Measurements from ENCODE around the gene SEMA5A. TPM values are rescaled to one million over a fixed set of nuclear protein-coding genes. Genes with fewer than 3 reads are reported as not detected.

SEMA5A gene
- polyA plus RNA-seq, 3 donors, result not detected

GRCh38 chr5:9015937-9016270 is 530.0 kb downstream of the SEMA5A start:
- H3K27ac ChIP-seq (ENCODE audit: low read depth in 1 of 2, low read length in 2 of 2), result no peak overlapping the region
- TF ChIP-seq, protein P1, sequence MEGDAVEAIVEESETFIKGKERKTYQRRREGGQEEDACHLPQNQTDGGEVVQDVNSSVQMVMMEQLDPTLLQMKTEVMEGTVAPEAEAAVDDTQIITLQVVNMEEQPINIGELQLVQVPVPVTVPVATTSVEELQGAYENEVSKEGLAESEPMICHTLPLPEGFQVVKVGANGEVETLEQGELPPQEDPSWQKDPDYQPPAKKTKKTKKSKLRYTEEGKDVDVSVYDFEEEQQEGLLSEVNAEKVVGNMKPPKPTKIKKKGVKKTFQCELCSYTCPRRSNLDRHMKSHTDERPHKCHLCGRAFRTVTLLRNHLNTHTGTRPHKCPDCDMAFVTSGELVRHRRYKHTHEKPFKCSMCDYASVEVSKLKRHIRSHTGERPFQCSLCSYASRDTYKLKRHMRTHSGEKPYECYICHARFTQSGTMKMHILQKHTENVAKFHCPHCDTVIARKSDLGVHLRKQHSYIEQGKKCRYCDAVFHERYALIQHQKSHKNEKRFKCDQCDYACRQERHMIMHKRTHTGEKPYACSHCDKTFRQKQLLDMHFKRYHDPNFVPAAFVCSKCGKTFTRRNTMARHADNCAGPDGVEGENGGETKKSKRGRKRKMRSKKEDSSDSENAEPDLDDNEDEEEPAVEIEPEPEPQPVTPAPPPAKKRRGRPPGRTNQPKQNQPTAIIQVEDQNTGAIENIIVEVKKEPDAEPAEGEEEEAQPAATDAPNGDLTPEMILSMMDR (IDR thresholded peaks at IDR 0.05), result no peak

GRCh38 chr5:9015260-9015936 is 530.5 kb downstream of the SEMA5A start:
- H3K9me3 ChIP-seq (replicated peaks in 1 of 2; ENCODE audit: control insufficient read depth in 1 of 2, insufficient read depth in 1 of 2, low read length in 2 of 2), result peaks cover 0 to 3% of the 10 kb centered on the region in 2 donors
- no peaks in the 10 kb centered on the region for H3K27me3 ChIP-seq (ENCODE audit: control insufficient read depth in 2 of 2, insufficient read depth in 2 of 2, low read length in 2 of 2)
- H3K27me3 Mint-ChIP-seq (ENCODE audit: low read depth in 3 of 3), result no peaks in the 10 kb centered on the region
- no peak for DNase-seq
- no peaks in the 10 kb centered on the region for H3K36me3 ChIP-seq (replicated peaks in 1 of 2; ENCODE audit: control insufficient read depth in 1 of 2, insufficient read depth in 2 of 2, low read length in 2 of 2)
- TF ChIP-seq, protein P1 (IDR thresholded peaks at IDR 0.05), result no peak
- no peaks in the 10 kb centered on the region for H3K36me3 Mint-ChIP-seq
- H3K4me3 Mint-ChIP-seq, result peak overlapping the region in 1 of 2 donors; percentile 10
- no peak overlapping the region for H3K4me2 ChIP-seq (replicated peaks; ENCODE audit: extremely low read depth, low read length, poor library complexity, severe bottlenecking)
- no peak overlapping the region for H3K9ac ChIP-seq (ENCODE audit: insufficient read depth, low read length, poor library complexity, severe bottlenecking)
- no peaks in the 10 kb centered on the region for H4K20me1 ChIP-seq (ENCODE audit: insufficient read depth, low read length)
- no peak overlapping the region for H2AFZ ChIP-seq (ENCODE audit: insufficient read depth, low read depth, low read length, poor library complexity, severe bottlenecking)
- H3K4me3 ChIP-seq (replicated peaks in 1 of 3; ENCODE audit: low read depth in 2 of 3, low read length in 3 of 3), result no peak overlapping the region
- peaks cover 0 to 11% (median 4%) of the 10 kb centered on the region in 7 donors for H3K9me3 Mint-ChIP-seq
- WGBS (ENCODE audit: insufficient coverage), result no CpG with 5 or more reads among the region's 5 CpGs
- no peaks in the 10 kb centered on the region for H3K79me2 ChIP-seq (ENCODE audit: insufficient read depth, low read length)
- no peaks in the 10 kb centered on the region for H3K4me1 ChIP-seq (ENCODE audit: control insufficient read depth in 1 of 2, insufficient read depth in 2 of 2, low read length in 2 of 2)
- no peak overlapping the region for H3K27ac ChIP-seq (ENCODE audit: low read depth in 1 of 2, low read length in 2 of 2)
- peaks cover 7% of the 10 kb centered on the region for H3K4me1 Mint-ChIP-seq
- intact Hi-C loops (cut with micrococcal nuclease), result no loop called here
- H3K27ac Mint-ChIP-seq, result no peak overlapping the region

More at GRCh38 chr5:9015937-9016270, 530.0 kb downstream of the SEMA5A start:
- Histone ChIP-seq H3K27me3 (ENCODE audit: control insufficient read depth in 2 of 2, insufficient read depth in 2 of 2, low read length in 2 of 2) (no peaks in the 10 kb centered on the region), H3K4me1 (ENCODE audit: control insufficient read depth in 1 of 2, insufficient read depth in 2 of 2, low read length in 2 of 2) (no peaks in the 10 kb centered on the region), H3K9me3 (replicated peaks in 1 of 2; ENCODE audit: control insufficient read depth in 1 of 2, insufficient read depth in 1 of 2, low read length in 2 of 2) (peaks cover 0 to 1% of the 10 kb centered on the region in 2 donors), H3K79me2 (ENCODE audit: insufficient read depth, low read length) (no peaks in the 10 kb centered on the region), H4K20me1 (ENCODE audit: insufficient read depth, low read length) (no peaks in the 10 kb centered on the region), H2AFZ (ENCODE audit: insufficient read depth, low read depth, low read length, poor library complexity, severe bottlenecking) (no peak overlapping the region), H3K36me3 (replicated peaks in 1 of 2; ENCODE audit: control insufficient read depth in 1 of 2, insufficient read depth in 2 of 2, low read length in 2 of 2) (no peaks in the 10 kb centered on the region), H3K4me2 (replicated peaks; ENCODE audit: extremely low read depth, low read length, poor library complexity, severe bottlenecking) (no peak overlapping the region), H3K9ac (ENCODE audit: insufficient read depth, low read length, poor library complexity, severe bottlenecking) (no peak overlapping the region), H3K4me3 (replicated peaks in 1 of 3; ENCODE audit: low read depth in 2 of 3, low read length in 3 of 3) (no peak overlapping the region)
- Mint-ChIP-seq H3K4me3 (no peak overlapping the region), H3K27ac (no peak overlapping the region), H3K27me3 (ENCODE audit: low read depth in 3 of 3) (no peaks in the 10 kb centered on the region), H3K36me3 (no peaks in the 10 kb centered on the region), H3K4me1 (peaks cover 7% of the 10 kb centered on the region), H3K9me3 (peaks cover 0 to 11% (median 2%) of the 10 kb centered on the region in 7 donors)
- no peak for DNase-seq
- intact Hi-C loops (cut with micrococcal nuclease), result no loop called here
- WGBS (ENCODE audit: insufficient coverage), result no CpG with 5 or more reads among the region's 2 CpGs
